Duodenal mucosa (tissue), 2 donors: ENCODE results near the gene PZP.
A peak's percentile ranks its signal among the peaks of the same experiment; 100 is the strongest.

Experiments used
- H3K27ac ChIP-seq: one replicate; pipeline ENCODE4 v1.7.0; 2013; ENCODE audit warnings: low read depth, low read length
- H3K27me3 ChIP-seq, 2 donors: one replicate each; pipeline ENCODE4 v1.7.0; 2013; ENCODE audit warnings: low read length in 2 of 2, control low read depth in 1 of 2; ENCODE audit not compliant: insufficient read depth in 2 of 2, control insufficient read depth in 1 of 2
- H3K36me3 ChIP-seq, 2 donors: one replicate each; pipeline ENCODE4 v1.7.0; 2013; ENCODE audit warnings: low read length in 2 of 2, control low read depth in 1 of 2; ENCODE audit not compliant: insufficient read depth in 2 of 2, control insufficient read depth in 1 of 2
- H3K4me1 ChIP-seq, 2 donors: one replicate each; pipeline ENCODE4 v1.7.0; 2013; ENCODE audit warnings: low read length in 2 of 2, control low read depth in 1 of 2; ENCODE audit not compliant: insufficient read depth in 2 of 2, control insufficient read depth in 1 of 2
- H3K4me3 ChIP-seq, 2 donors: one replicate each; pipeline ENCODE4 v1.7.0; 2013; ENCODE audit warnings: low read length in 2 of 2, low read depth in 1 of 2
- H3K9ac ChIP-seq, 2 donors: one replicate each; pipeline ENCODE4 v1.7.0; 2013; ENCODE audit warnings: low read length in 2 of 2, low read depth in 1 of 2
- H3K9me3 ChIP-seq, 2 donors: one replicate each; pipeline ENCODE4 v1.7.0; 2013; ENCODE audit warnings: low read length in 2 of 2, control low read depth in 1 of 2; ENCODE audit not compliant: control insufficient read depth in 1 of 2

Gene PZP

DNA sequence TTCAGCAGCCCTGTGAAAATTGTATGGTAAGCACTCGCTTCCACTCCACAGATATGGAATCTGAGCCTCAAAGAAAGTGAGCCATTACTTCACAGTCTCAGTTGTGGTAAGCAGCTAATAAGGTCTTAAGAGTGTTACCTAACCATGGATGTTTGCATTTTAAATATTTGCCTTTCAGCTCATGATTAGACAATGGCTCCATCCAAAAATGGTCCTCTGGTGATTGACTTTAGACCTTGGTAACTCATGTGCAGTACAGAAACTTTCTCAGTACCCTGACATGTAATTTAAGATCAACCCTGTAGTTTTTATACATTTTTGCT lies 94.2 kb downstream of the PZP start:
- Histone ChIP-seq H3K9ac (peak overlapping the region in 1 of 2 donors; percentile 27), H3K4me1 (no peaks in the 10 kb centered on the region), H3K27me3 (no peaks in the 10 kb centered on the region), H3K27ac (no peak overlapping the region), H3K4me3 (peak overlapping the region; percentile 25 to 44), H3K36me3 (peaks cover 3% of the 10 kb centered on the region in 2 donors), H3K9me3 (no peaks in the 10 kb centered on the region)

DNA sequence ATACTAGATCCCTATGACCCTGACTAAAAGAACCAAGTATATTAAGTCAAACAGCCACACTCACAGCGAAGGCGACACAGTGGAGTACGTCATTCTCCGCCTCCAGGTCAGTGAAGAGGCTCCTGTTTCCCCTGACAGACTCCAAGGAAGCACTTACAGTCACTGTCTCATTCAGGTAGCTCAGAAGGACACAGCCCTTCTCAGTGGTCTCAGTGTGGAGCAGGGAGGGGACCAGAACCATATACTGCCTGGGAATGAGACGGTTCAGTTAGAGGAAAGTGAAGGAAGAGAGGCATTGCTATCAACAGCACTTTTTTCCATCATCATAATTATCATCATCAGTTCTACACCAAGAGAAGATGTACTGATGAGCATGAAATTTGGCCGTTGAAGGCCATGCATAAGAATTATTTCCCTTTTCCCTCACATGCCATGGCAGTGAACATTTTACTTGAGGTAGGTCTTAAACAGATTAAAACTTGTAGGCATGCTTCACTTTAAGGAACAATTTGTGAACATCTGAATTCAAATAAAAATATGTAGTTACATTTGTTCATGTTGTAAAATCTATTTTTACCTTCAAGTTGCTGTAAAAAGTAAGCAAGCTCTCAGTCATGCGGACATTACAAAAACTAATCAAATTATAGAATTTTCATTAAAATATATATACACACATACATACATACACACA lies 94.8 kb downstream of the PZP start:
- peak overlapping the region; percentile 31 to 44 for H3K4me3 ChIP-seq
- H3K9ac ChIP-seq = peak overlapping the region in 1 of 2 donors; percentile 27
- H3K9me3 ChIP-seq = no peaks in the 10 kb centered on the region

DNA sequence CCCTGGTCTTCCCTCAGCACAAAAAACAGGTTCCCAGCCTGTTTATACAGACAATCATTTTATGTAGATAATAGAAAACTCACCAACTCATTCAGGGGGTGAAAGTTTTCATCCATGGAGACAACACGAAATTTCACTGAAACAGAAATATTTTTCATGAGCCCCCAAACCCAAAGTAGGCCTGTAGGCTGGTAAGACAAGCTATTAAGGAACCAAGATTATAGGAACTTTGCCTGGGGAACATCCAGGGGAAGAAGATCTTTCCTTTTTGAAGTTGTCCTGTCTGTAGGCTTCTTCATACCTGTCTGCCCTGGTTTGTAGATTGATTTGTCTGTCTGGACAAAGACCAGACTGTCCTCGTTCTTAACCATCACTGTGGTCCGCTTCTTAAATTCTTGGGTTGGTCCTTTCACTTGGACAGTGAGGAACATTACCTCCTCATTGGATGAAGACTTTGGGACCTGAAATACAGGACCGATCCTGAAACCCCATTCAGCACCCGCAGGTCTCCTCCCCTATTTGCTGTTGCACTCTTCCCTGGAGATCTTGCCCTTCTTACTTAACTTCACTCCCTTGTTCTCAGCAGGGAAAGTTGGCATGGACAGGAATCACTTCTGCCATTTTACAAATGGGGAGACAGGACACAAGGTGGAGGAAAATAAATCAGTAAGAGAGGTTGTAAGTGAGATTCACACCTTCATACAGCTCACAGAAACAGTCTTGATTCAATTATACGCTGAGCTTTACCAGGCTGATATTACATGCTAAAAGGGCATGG lies 95.9 kb downstream of the PZP start:
- Histone ChIP-seq H3K9ac (no peak overlapping the region), H3K27ac (no peak overlapping the region), H3K9me3 (no peaks in the 10 kb centered on the region), H3K4me3 (peak overlapping the region in 1 of 2 donors; percentile 7), H3K36me3 (peaks cover 3% of the 10 kb centered on the region in 2 donors), H3K27me3 (no peaks in the 10 kb centered on the region), H3K4me1 (no peaks in the 10 kb centered on the region)

More for the DNA sequence above, 94.8 kb downstream of the PZP start:
- H3K4me1 ChIP-seq = no peaks in the 10 kb centered on the region
- peaks cover 3% of the 10 kb centered on the region in 2 donors for H3K36me3 ChIP-seq
- H3K27ac ChIP-seq = no peak overlapping the region
- H3K27me3 ChIP-seq = no peaks in the 10 kb centered on the region

DNA sequence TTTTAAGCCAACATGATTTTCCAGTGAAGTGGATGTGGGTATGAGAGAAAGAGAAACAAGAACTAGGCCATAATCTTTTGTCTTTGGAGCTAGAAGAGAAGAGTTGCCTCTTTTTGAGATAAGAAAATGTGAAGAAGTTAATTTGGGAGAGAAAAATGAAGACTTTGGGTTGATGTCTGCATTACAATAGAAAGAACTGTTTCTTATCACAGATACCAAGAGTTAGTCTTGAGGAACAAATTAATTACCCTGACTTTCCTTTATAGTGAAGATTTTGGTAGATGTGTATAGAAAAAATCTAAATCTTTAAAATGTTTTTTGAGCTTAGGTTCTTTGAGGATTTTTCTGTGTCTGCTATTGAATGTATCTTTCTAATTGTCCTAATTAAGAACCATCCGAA lies 96.7 kb downstream of the PZP start:
- H3K27me3 ChIP-seq = no peaks in the 10 kb centered on the region
- peaks cover 3 to 8% of the 10 kb centered on the region in 2 donors for H3K36me3 ChIP-seq
- H3K27ac ChIP-seq = no peak overlapping the region
- no peaks in the 10 kb centered on the region for H3K9me3 ChIP-seq
- H3K9ac ChIP-seq = no peak overlapping the region
- no peaks in the 10 kb centered on the region for H3K4me1 ChIP-seq
- H3K4me3 ChIP-seq = no peak overlapping the region

DNA sequence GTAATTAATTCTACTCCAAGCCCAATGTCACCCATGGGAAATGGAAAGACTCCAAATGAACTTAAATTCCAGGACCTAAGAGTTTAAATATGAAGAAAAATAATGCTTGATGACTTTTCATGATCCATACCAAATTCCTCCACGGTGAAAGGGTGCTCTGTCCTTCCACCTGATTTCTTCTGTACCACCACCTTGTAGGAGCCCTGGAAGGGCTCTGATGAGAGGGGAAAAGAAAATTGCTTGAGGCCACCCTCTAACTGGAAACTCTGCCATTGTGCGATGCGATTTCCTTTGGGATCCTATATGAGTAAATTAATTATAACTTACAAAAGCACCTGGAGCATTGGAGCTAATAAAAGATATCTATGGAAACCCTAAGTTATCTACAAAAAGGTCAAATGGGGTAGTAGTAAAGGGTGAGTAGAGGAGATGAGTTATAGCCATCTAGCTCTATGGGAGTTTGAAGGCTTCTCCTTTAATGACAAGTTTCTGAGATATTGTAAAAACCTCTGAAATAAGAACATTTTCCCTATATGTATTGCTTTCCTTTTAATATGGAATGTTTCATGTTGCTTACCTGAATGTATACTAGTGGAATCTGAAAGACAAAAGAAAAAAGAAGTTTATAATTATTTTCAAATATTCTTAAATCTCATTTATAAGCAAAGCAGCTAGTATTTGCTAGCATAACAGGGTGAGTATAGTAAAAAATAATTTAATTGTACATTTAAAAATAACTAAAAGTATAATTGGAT lies 98.3 kb downstream of the PZP start:
- H3K27ac ChIP-seq = no peak overlapping the region
- no peaks in the 10 kb centered on the region for H3K4me1 ChIP-seq
- H3K27me3 ChIP-seq = no peaks in the 10 kb centered on the region
- H3K9ac ChIP-seq = no peak overlapping the region
- no peaks in the 10 kb centered on the region for H3K9me3 ChIP-seq
- H3K36me3 ChIP-seq = peaks cover 3 to 8% of the 10 kb centered on the region in 2 donors
- no peak overlapping the region for H3K4me3 ChIP-seq

DNA sequence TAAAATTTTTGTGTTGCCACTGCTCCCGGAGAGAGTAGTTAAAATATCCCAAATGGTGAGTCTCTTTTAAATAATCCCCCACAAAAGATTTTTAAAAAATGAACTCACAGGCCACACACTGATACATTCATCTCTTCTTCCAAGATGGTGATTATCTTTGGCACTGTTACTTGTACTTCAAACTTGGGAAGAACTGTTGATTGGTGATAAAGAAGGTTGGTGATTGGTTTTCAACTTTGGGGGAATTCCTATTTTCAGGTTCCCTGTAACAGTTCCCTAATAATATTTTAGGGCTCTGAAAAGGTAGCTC lies 99.0 kb downstream of the PZP start:
- Histone ChIP-seq H3K27me3 (no peaks in the 10 kb centered on the region), H3K27ac (no peak overlapping the region), H3K9me3 (no peaks in the 10 kb centered on the region), H3K4me1 (no peaks in the 10 kb centered on the region), H3K9ac (no peak overlapping the region), H3K4me3 (no peak overlapping the region), H3K36me3 (peaks cover 3 to 8% of the 10 kb centered on the region in 2 donors)

DNA sequence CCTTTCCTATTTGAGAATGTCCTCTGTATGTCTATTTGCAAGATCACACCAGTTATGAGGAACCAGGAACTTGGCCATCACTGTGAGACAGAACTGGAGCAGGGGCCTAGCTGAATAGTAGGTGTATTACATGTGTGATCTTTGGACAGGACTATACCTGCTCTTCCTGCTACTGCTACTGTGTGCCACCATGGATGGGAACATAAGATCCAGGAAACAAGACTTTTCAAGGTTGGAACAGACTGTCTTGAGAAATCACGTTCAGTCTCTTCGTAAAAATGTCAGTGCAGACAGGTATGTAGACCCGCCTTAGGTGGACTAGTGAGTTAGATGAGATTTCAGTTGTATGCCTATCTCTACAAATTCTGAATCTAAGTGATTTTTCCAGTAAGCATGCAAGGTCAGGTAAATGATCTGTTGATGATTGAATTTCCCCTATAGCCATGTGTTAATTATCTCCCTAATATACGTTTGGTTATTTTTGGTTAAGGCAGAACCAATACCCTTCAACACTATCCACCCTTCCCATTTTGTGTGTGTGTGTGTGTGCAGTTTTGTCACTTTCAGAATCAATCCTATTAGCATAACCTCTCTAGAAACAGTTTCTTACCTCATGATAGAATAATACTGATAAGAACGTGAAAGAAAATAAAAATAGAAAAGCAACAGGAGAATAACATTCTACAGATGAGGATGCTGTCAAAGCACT lies 99.5 kb downstream of the PZP start:
- H3K27ac ChIP-seq = no peak overlapping the region
- H3K4me3 ChIP-seq = no peak overlapping the region
- peaks cover 3 to 8% of the 10 kb centered on the region in 2 donors for H3K36me3 ChIP-seq
- no peaks in the 10 kb centered on the region for H3K27me3 ChIP-seq
- no peaks in the 10 kb centered on the region for H3K9me3 ChIP-seq
- H3K9ac ChIP-seq = no peak overlapping the region
- no peaks in the 10 kb centered on the region for H3K4me1 ChIP-seq

DNA sequence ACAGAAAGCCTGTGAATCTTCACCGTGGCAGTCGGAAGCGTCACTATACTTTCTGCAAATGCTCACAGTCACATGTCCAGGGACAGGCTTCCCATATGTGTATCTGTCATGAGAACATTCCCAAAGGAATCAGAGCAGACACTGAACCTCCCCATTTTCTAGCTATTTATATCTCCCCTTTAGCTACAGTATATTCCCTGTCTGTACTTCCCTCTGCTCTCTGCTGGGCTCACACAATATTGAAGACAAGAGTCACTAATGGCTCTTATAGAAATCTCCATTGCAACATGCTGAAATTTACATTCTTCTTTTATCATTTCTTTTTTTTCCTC lies 100.7 kb downstream of the PZP start:
- H3K4me1 ChIP-seq = no peaks in the 10 kb centered on the region
- no peak overlapping the region for H3K9ac ChIP-seq
- H3K4me3 ChIP-seq = no peak overlapping the region
- no peaks in the 10 kb centered on the region for H3K27me3 ChIP-seq
- H3K36me3 ChIP-seq = peaks cover 3 to 7% of the 10 kb centered on the region in 2 donors
- no peaks in the 10 kb centered on the region for H3K9me3 ChIP-seq
- no peak overlapping the region for H3K27ac ChIP-seq

DNA sequence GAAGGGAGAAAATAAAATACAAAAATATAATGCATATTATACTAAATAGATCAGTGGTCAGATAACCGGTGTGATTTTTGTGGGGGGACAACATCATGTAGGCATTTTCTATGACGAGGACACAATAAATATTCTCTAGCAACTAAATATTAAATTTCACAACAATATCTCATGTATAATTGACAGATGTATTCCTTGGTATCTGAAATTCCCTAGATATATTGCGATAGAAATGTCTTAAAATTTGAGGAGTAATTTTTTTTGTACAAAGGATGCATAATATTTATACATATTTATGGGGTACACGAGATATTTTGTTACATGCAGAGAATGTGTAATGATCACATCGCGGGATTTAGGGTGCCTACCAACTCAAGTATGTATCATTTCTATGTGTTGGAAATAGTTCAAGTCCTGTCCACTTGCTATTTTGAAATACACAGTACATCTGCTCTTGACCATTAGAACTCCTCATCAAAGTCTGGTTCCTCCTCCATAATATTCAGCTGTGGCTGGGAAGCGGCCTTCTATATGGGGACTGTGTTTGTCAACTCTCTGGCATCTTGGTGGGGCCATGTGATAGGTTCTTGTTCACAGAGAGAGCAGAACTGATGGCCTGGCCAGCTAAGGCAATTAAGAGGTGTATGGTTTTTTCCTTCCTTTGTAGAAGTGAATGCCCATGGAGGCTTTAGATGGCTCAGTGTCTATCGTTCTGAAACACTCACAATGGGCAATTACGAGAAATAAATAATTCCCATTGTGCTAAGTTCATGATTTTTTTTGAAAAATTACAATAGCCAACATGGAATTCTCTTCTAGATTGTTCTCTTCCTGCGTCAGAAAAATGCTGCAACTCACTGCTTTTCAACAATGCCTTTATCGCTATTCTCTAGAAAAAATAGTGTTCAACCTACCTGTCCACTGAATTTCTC lies 101.3 kb downstream of the PZP start:
- peaks cover 3 to 5% of the 10 kb centered on the region in 2 donors for H3K36me3 ChIP-seq
- no peak overlapping the region for H3K4me3 ChIP-seq

More for the DNA sequence above, 101.3 kb downstream of the PZP start:
- Histone ChIP-seq H3K27me3 (no peaks in the 10 kb centered on the region), H3K9ac (no peak overlapping the region), H3K27ac (no peak overlapping the region), H3K9me3 (no peaks in the 10 kb centered on the region), H3K4me1 (no peaks in the 10 kb centered on the region)
